ENCODE data around the gene SBSN. TPM values are rescaled to one million over a fixed set of nuclear protein-coding genes. Genes with fewer than 3 reads are reported as not detected.

SBSN gene
- total RNA-seq, 1 donor from 2014 or later: 0.18 TPM

- no peak overlapping the region for H3K4me3 ChIP-seq (ENCODE audit: insufficient read depth, low read depth, low read length)
- H3K79me2 ChIP-seq (ENCODE audit: insufficient read depth, low read length): no peaks in the 10 kb centered on the region
- no peak for DNase-seq (ENCODE audit: low read depth)
- H3K9me3 ChIP-seq (ENCODE audit: insufficient read depth, low read depth, low read length): no peaks in the 10 kb centered on the region
- peaks cover 8% of the 10 kb centered on the region for H3K4me1 Mint-ChIP-seq (ENCODE audit: low read depth, unreplicated experiment)
- H3K27me3 ChIP-seq (ENCODE audit: insufficient read depth, low read length): peaks cover 38% of the 10 kb centered on the region
- H3K36me3 Mint-ChIP-seq (ENCODE audit: low read depth, unreplicated experiment): no peaks in the 10 kb centered on the region
- no peaks in the 10 kb centered on the region for H4K20me1 ChIP-seq (ENCODE audit: insufficient read depth, low read length)
- TF ChIP-seq CTCF (IDR thresholded peaks at IDR 0.05; ENCODE audit: insufficient read depth, low read depth, low read length) (no peak), EZH2 (IDR thresholded peaks at IDR 0.05; ENCODE audit: insufficient read depth, low read length) (no peak)
- H3K27ac ChIP-seq (ENCODE audit: low read depth, low read length): no peak overlapping the region
- no peaks in the 10 kb centered on the region for H3K9me3 Mint-ChIP-seq (ENCODE audit: unreplicated experiment)
- H3K36me3 ChIP-seq (ENCODE audit: insufficient read depth, low read length): no peaks in the 10 kb centered on the region
- H3K9ac ChIP-seq (ENCODE audit: low read length): no peak overlapping the region
- no peak for FAIRE-seq
- no peak overlapping the region for H3K4me2 ChIP-seq (ENCODE audit: low read length)
- peaks cover 2% of the 10 kb centered on the region for H3K4me1 ChIP-seq (ENCODE audit: insufficient read depth, low read length)
- no peak overlapping the region for H3K27ac Mint-ChIP-seq (ENCODE audit: unreplicated experiment)
- peak overlapping the region; percentile 64 for H3K4me3 Mint-ChIP-seq (ENCODE audit: unreplicated experiment)
- H2AFZ ChIP-seq (ENCODE audit: low read depth, low read length): no peak overlapping the region
- H3K27me3 Mint-ChIP-seq (ENCODE audit: low read depth, unreplicated experiment): peaks cover 16% of the 10 kb centered on the region
These were observed 15.1 kb downstream of the SBSN start for GRCh38 chr19:35512831-35513627.

- H3K4me3 ChIP-seq (ENCODE audit: insufficient read depth, low read depth, low read length): no peak overlapping the region
- no peaks in the 10 kb centered on the region for H3K4me1 ChIP-seq (ENCODE audit: insufficient read depth, low read length)
- no peak overlapping the region for H3K9ac ChIP-seq (ENCODE audit: low read length)
- Mint-ChIP-seq H3K4me1 (ENCODE audit: low read depth, unreplicated experiment) (peaks cover 6% of the 10 kb centered on the region), H3K36me3 (ENCODE audit: low read depth, unreplicated experiment) (peaks cover 1% of the 10 kb centered on the region), H3K4me3 (ENCODE audit: unreplicated experiment) (peak overlapping the region; percentile 50), H3K27me3 (ENCODE audit: low read depth, unreplicated experiment) (peaks cover 16% of the 10 kb centered on the region), H3K27ac (ENCODE audit: unreplicated experiment) (no peak overlapping the region), H3K9me3 (ENCODE audit: unreplicated experiment) (no peaks in the 10 kb centered on the region)
- no peak for FAIRE-seq
- no peak overlapping the region for H3K27ac ChIP-seq (ENCODE audit: low read depth, low read length)
- no peak overlapping the region for H2AFZ ChIP-seq (ENCODE audit: low read depth, low read length)
- no peaks in the 10 kb centered on the region for H3K79me2 ChIP-seq (ENCODE audit: insufficient read depth, low read length)
- DNase-seq (ENCODE audit: low read depth): no peak
- peaks cover 51% of the 10 kb centered on the region for H3K27me3 ChIP-seq (ENCODE audit: insufficient read depth, low read length)
- no peaks in the 10 kb centered on the region for H3K36me3 ChIP-seq (ENCODE audit: insufficient read depth, low read length)
- H3K9me3 ChIP-seq (ENCODE audit: insufficient read depth, low read depth, low read length): no peaks in the 10 kb centered on the region
- no peaks in the 10 kb centered on the region for H4K20me1 ChIP-seq (ENCODE audit: insufficient read depth, low read length)
- H3K4me2 ChIP-seq (ENCODE audit: low read length): no peak overlapping the region
- TF ChIP-seq CTCF (IDR thresholded peaks at IDR 0.05; ENCODE audit: insufficient read depth, low read depth, low read length): no peak
- no peak for TF ChIP-seq EZH2 (IDR thresholded peaks at IDR 0.05; ENCODE audit: insufficient read depth, low read length)
These were observed 16.8 kb downstream of the SBSN start for GRCh38 chr19:35511337-35511736.

- Mint-ChIP-seq H3K27ac (ENCODE audit: unreplicated experiment) (no peak overlapping the region), H3K36me3 (ENCODE audit: low read depth, unreplicated experiment) (peaks cover 7% of the 10 kb centered on the region), H3K27me3 (ENCODE audit: low read depth, unreplicated experiment) (peaks cover 13% of the 10 kb centered on the region), H3K9me3 (ENCODE audit: unreplicated experiment) (no peaks in the 10 kb centered on the region), H3K4me1 (ENCODE audit: low read depth, unreplicated experiment) (peaks cover 6% of the 10 kb centered on the region), H3K4me3 (ENCODE audit: unreplicated experiment) (peak overlapping the region; percentile 89)
- DNase-seq (ENCODE audit: low read depth) (no peak), FAIRE-seq (no peak)
- Histone ChIP-seq H3K9me3 (ENCODE audit: insufficient read depth, low read depth, low read length) (no peaks in the 10 kb centered on the region), H3K79me2 (ENCODE audit: insufficient read depth, low read length) (no peaks in the 10 kb centered on the region), H3K4me3 (ENCODE audit: insufficient read depth, low read depth, low read length) (no peak overlapping the region), H3K4me1 (ENCODE audit: insufficient read depth, low read length) (no peaks in the 10 kb centered on the region), H3K27me3 (ENCODE audit: insufficient read depth, low read length) (peaks cover 59% of the 10 kb centered on the region), H3K36me3 (ENCODE audit: insufficient read depth, low read length) (no peaks in the 10 kb centered on the region), H3K4me2 (ENCODE audit: low read length) (peak overlapping the region; percentile 70), H3K27ac (ENCODE audit: low read depth, low read length) (no peak overlapping the region), H2AFZ (ENCODE audit: low read depth, low read length) (no peak overlapping the region), H4K20me1 (ENCODE audit: insufficient read depth, low read length) (no peaks in the 10 kb centered on the region), H3K9ac (ENCODE audit: low read length) (no peak overlapping the region)
- TF ChIP-seq CTCF (IDR thresholded peaks at IDR 0.05; ENCODE audit: insufficient read depth, low read depth, low read length) (no peak), EZH2 (IDR thresholded peaks at IDR 0.05; ENCODE audit: insufficient read depth, low read length) (no peak)
These were observed 17.5 kb downstream of the SBSN start for GRCh38 chr19:35510626-35510964.
